Smooth muscle cell (in vitro differentiated cells): ENCODE data around the gene CCDC184. TPM values are rescaled to one million over a fixed set of nuclear protein-coding genes. Genes with fewer than 3 reads are reported as not detected.
A peak's percentile ranks its signal among the peaks of the same experiment; 100 is the strongest.

Source experiments
- DNase-seq: peaks from one replicate; lab custom pipeline; 2025; ENCODE audit not compliant: unreplicated experiment; lab: John Stamatoyannopoulos, UW
- H2AFZ ChIP-seq: fragments of 200-600 bp; sonication (generic); 2 replicates; pipeline ENCODE4 v1.6.0; 2016; ENCODE audit warnings: antibody characterized with exemption, low read depth, mild to moderate bottlenecking
- H3F3A ChIP-seq: fragments of 200-600 bp; sonication (generic); 2 replicates; pipeline ENCODE4 v1.6.0; 2017; ENCODE audit warnings: antibody characterized with exemption, low read depth
- H3K27ac ChIP-seq: fragments of 200-600 bp; sonication (generic); 2 replicates; pipeline ENCODE4 v1.5.1; 2016; ENCODE audit warnings: low read depth, mild to moderate bottlenecking
- H3K27me3 ChIP-seq: fragments of 200-600 bp; sonication (generic); 2 replicates; pipeline ENCODE4 v1.6.1; 2016; ENCODE audit warnings: low read depth, mild to moderate bottlenecking
- H3K36me3 ChIP-seq: fragments of 200-600 bp; sonication (generic); 2 replicates; pipeline ENCODE4 v1.5.1; 2016; ENCODE audit warnings: low read depth
- H3K4me1 ChIP-seq: fragments of 200-600 bp; sonication (generic); 2 replicates; pipeline ENCODE4 v1.5.1; 2016; ENCODE audit warnings: low read depth
- H3K4me2 ChIP-seq: fragments of 200-600 bp; sonication (generic); 2 replicates; pipeline ENCODE4 v1.6.0; 2016; ENCODE audit warnings: mild to moderate bottlenecking
- H3K4me3 ChIP-seq: fragments of 200-600 bp; sonication (generic); 2 replicates; pipeline ENCODE4 v1.5.1; 2016; ENCODE audit warnings: mild to moderate bottlenecking
- H3K79me2 ChIP-seq: fragments of 200-600 bp; sonication (generic); 2 replicates; pipeline ENCODE4 v1.6.0; 2016; ENCODE audit warnings: low read depth, mild to moderate bottlenecking
- H3K9ac ChIP-seq: fragments of 200-600 bp; sonication (generic); 2 replicates; pipeline ENCODE4 v1.6.0; 2016; ENCODE audit warnings: low read depth
- H3K9me3 ChIP-seq: fragments of 200-600 bp; sonication (generic); replicated peaks from 2 replicates; pipeline ENCODE4 v1.5.1; 2016; ENCODE audit warnings: low read depth
- H4K20me1 ChIP-seq: fragments of 200-600 bp; sonication (generic); 2 replicates; pipeline ENCODE4 v1.6.0; 2016; ENCODE audit warnings: low read depth
- CTCF ChIP-seq: fragments of 200-600 bp; sonication (generic); IDR thresholded peaks from 2 replicates; pipeline ENCODE4 v1.5.1; 2017; ENCODE audit warnings: borderline replicate concordance, mild to moderate bottlenecking, antibody characterized with exemption; ENCODE audit not compliant: insufficient read depth, poor library complexity, severe bottlenecking
- WGBS: methylation state at CpG from one replicate; pipeline ENCODE4 v1.1.7; 2016; ENCODE audit warnings: low lambda C conversion rate; 5-methylcytosine and 5-hydroxymethylcytosine counted together
- polyA plus RNA-seq: library from polyadenylated mRNA; unstranded; fragments of >200 nt; fragmentation: Nextera tagmentation; extraction: Ambion mirVana; gene quantifications from 2 replicates; pipeline ENCODE4 v1.2.1, GENCODE V29; 2016
- total RNA-seq: library from RNA; depleted of rRNA; stranded (reverse); fragments of >200 nt; gene quantifications from 2 replicates; pipeline ENCODE4 v1.2.3, GENCODE V29; 2014

CCDC184 gene
- total and polyA plus RNA-seq, 2 experiments from 2014 or later: 23.7 to 74.1 TPM

GRCh38 chr12:48193623-48194022, 10.2 kb downstream of the CCDC184 start:
- H3K36me3 ChIP-seq: no peaks in the 10 kb centered on the region
- no peaks in the 10 kb centered on the region for H3K27me3 ChIP-seq
- H3K4me2 ChIP-seq: peak overlapping the region; percentile 55
- H2AFZ ChIP-seq: no peak overlapping the region
- TF ChIP-seq CTCF: no peak
- no peaks in the 10 kb centered on the region for H3K79me2 ChIP-seq
- DNase-seq: no peak
- H3K9ac ChIP-seq: no peak overlapping the region
- H3K4me1 ChIP-seq: peaks cover 22% of the 10 kb centered on the region
- H3K9me3 ChIP-seq: no peaks in the 10 kb centered on the region
- no peak overlapping the region for H3K4me3 ChIP-seq
- H3F3A ChIP-seq: peaks cover 19% of the 10 kb centered on the region
- no peaks in the 10 kb centered on the region for H4K20me1 ChIP-seq
- 55% methylated on average over 2 of the region's 2 CpGs for WGBS
- peak overlapping the region; percentile 54 for H3K27ac ChIP-seq

GRCh38 chr12:48194799-48195201, 11.4 kb downstream of the CCDC184 start:
- Histone ChIP-seq H3F3A (peaks cover 25% of the 10 kb centered on the region), H3K4me3 (no peak overlapping the region), H4K20me1 (no peaks in the 10 kb centered on the region), H3K27me3 (no peaks in the 10 kb centered on the region), H3K9ac (peak overlapping the region; percentile 30), H3K4me1 (peaks cover 22% of the 10 kb centered on the region), H2AFZ (no peak overlapping the region), H3K27ac (peak overlapping the region; percentile 54), H3K4me2 (peak overlapping the region; percentile 59), H3K9me3 (no peaks in the 10 kb centered on the region), H3K79me2 (no peaks in the 10 kb centered on the region), H3K36me3 (no peaks in the 10 kb centered on the region)
- WGBS: 3% methylated on average over 1 of the region's 1 CpG
- no peak for DNase-seq
- no peak for TF ChIP-seq CTCF

- Histone ChIP-seq H3K27ac (peak overlapping the region; percentile 91), H3K36me3 (no peaks in the 10 kb centered on the region)
- no peak for DNase-seq
Measured at GRCh38 chr12:48197549-48197970, 14.1 kb downstream of the CCDC184 start.

More at GRCh38 chr12:48197549-48197970, 14.1 kb downstream of the CCDC184 start:
- Histone ChIP-seq H3K79me2 (peaks cover 8% of the 10 kb centered on the region), H3K4me3 (peak overlapping the region; percentile 74), H3K9me3 (no peaks in the 10 kb centered on the region), H3F3A (peaks cover 21% of the 10 kb centered on the region), H3K9ac (peak overlapping the region; percentile 76), H3K4me1 (peaks cover 19% of the 10 kb centered on the region), H4K20me1 (no peaks in the 10 kb centered on the region), H2AFZ (peak overlapping the region; percentile 94), H3K27me3 (no peaks in the 10 kb centered on the region), H3K4me2 (peak overlapping the region; percentile 89)
- TF ChIP-seq CTCF: peak; percentile 43
- WGBS: 3% methylated on average over 10 of the region's 10 CpGs
